B cell (primary cell): ENCODE results near the gene CYP4F22. TPM values are rescaled to one million over a fixed set of nuclear protein-coding genes. Genes with fewer than 3 reads are reported as not detected.
"Not testable (repeated sequence)": the region's sequence is repeated elsewhere in the genome, so short reads cannot be mapped to it uniquely, and the experiment has no call there.

ENCODE experiments used
- ATAC-seq: fragments of 200-7000 bp; cut with Tn5 transposase; one replicate; pipeline ENCODE4 v1.10.0; 2021; ENCODE audit warnings: low read depth, mild to moderate bottlenecking, moderate number of reproducible peaks, moderate library complexity
- CTCF ChIA-PET: fragments of 350-600 bp; sonication (Branson Sonifier 250); formaldehyde crosslinking; loops from one replicate; lab custom pipeline; 2021; ENCODE audit warnings: antibody characterized with exemption, inconsistent platforms; lab: Charles Lee
- POLR2A ChIA-PET: fragments of 350-600 bp; sonication (Branson Sonifier 250); formaldehyde crosslinking; loops from one replicate; lab custom pipeline; 2021; ENCODE audit warnings: antibody characterized with exemption; lab: Charles Lee
- DNase-seq: peaks from one replicate; pipeline ENCODE4 v3.0.0; 2013
- H2AFZ ChIP-seq: 2 replicates; pipeline ENCODE4 v1.6.1; 2012; ENCODE audit warnings: mild to moderate bottlenecking, low read depth, low read length; ENCODE audit not compliant: insufficient read depth, poor library complexity, severe bottlenecking
- H3K27ac ChIP-seq, 2 donors: 1 replicate in 1 of 2; 2 replicates in 1 of 2; pipeline ENCODE4 v1.5.1; 2012 to 2013; ENCODE audit warnings: low read length in 2 of 2, mild to moderate bottlenecking in 2 of 2, moderate library complexity in 1 of 2
- H3K27me3 ChIP-seq, 4 experiments: fragments of 200-600 bp in 1 of 4; sonication (generic) in 1 of 4; replicated peaks in 1 of 4; 1 replicate in 2 of 4; 2 replicates in 2 of 4; pipeline versions ENCODE4 v1.6.1 to v1.7.0; 2013 to 2016; ENCODE audit warnings: low read length in 3 of 4, mild to moderate bottlenecking in 2 of 4, mixed read lengths in 1 of 4, moderate library complexity in 1 of 4; ENCODE audit not compliant: insufficient read depth in 4 of 4, control insufficient read depth in 3 of 4; ENCODE audit errors: control extremely low read depth in 1 of 4
- H3K36me3 ChIP-seq, 2 experiments: replicated peaks in 1 of 2; 1 replicate in 1 of 2; 2 replicates in 1 of 2; pipeline versions ENCODE4 v1.6.1 to v1.7.1; 2013; ENCODE audit warnings: low read length in 1 of 2; ENCODE audit not compliant: insufficient read depth in 2 of 2, control insufficient read depth in 1 of 2; ENCODE audit errors: control extremely low read depth in 1 of 2, extremely low read depth in 1 of 2
- H3K4me1 ChIP-seq, 2 donors: fragments of 200-600 bp in 1 of 2; sonication (generic) in 1 of 2; 1 replicate in 1 of 2; 2 replicates in 1 of 2; pipeline versions ENCODE4 v1.5.1 to v1.6.1; 2013 to 2017; ENCODE audit warnings: low read length in 2 of 2; ENCODE audit not compliant: control insufficient read depth in 2 of 2, insufficient read depth in 2 of 2
- H3K4me2 ChIP-seq: replicated peaks from 2 replicates; pipeline ENCODE3; 2012; ENCODE audit warnings: mild to moderate bottlenecking, low read depth, low read length; ENCODE audit not compliant: poor library complexity, severe bottlenecking
- H3K4me3 ChIP-seq, 5 experiments: fragments of 200-600 bp in 1 of 5; sonication (generic) in 1 of 5; 1 replicate in 3 of 5; 2 replicates in 2 of 5; pipeline versions ENCODE4 v1.5.1 to v1.7.0; 2011 to 2016; ENCODE audit warnings: low read length in 4 of 5, mild to moderate bottlenecking in 4 of 5, low read depth in 2 of 5, control low read depth in 1 of 5, moderate library complexity in 1 of 5; ENCODE audit not compliant: insufficient read depth in 1 of 5; ENCODE audit errors: control extremely low read depth in 1 of 5, extremely low read depth in 1 of 5
- H3K79me2 ChIP-seq: fragments of 200-600 bp; sonication (generic); one replicate; pipeline ENCODE4 v1.6.0; 2016; ENCODE audit warnings: low read length; ENCODE audit not compliant: control insufficient read depth, insufficient read depth
- H3K9ac ChIP-seq: fragments of 200-600 bp; sonication (generic); 2 replicates; pipeline ENCODE4 v1.6.1; 2017; ENCODE audit warnings: mild to moderate bottlenecking, low read length, moderate library complexity
- H3K9me3 ChIP-seq, 3 donors: one replicate each; pipeline versions ENCODE4 v1.6.1 to v1.7.1; 2013; ENCODE audit warnings: low read length in 2 of 3; ENCODE audit not compliant: control insufficient read depth in 2 of 3, insufficient read depth in 1 of 3; ENCODE audit errors: control extremely low read depth in 1 of 3
- H4K20me1 ChIP-seq: 2 replicates; pipeline ENCODE4 v1.6.0; 2012; ENCODE audit warnings: mild to moderate bottlenecking, low read length; ENCODE audit not compliant: insufficient read depth, control insufficient read depth, poor library complexity, severe bottlenecking
- H3K27ac Mint-ChIP-seq: one replicate; pipeline ENCODE4 v1.8.0; 2021; ENCODE audit warnings: mixed read lengths
- H3K27me3 Mint-ChIP-seq: one replicate; pipeline ENCODE4 v1.8.0; 2021; ENCODE audit warnings: mixed read lengths
- H3K4me1 Mint-ChIP-seq: one replicate; pipeline ENCODE4 v1.8.0; 2021; ENCODE audit warnings: mixed read lengths
- H3K4me3 Mint-ChIP-seq: one replicate; pipeline ENCODE4 v1.8.0; 2021; ENCODE audit warnings: mixed read lengths
- H3K9me3 Mint-ChIP-seq: one replicate; pipeline ENCODE4 v1.8.0; 2022; ENCODE audit warnings: mixed read lengths; ENCODE audit not compliant: insufficient read depth
- CTCF ChIP-seq: fragments of 200-600 bp; IDR thresholded peaks from one replicate; pipeline ENCODE4 v1.8.0; 2022; ENCODE audit warnings: antibody characterized with exemption, mild to moderate bottlenecking
- EZH2 ChIP-seq: IDR thresholded peaks from 2 replicates; pipeline ENCODE4 v1.6.1; 2012; ENCODE audit warnings: borderline replicate concordance, low read depth, mild to moderate bottlenecking, moderate library complexity, low read length; ENCODE audit not compliant: insufficient read depth, poor library complexity, severe bottlenecking
- WGBS: methylation state at CpG from one replicate; pipeline ENCODE4 v1.1.5; 2013; ENCODE audit warnings: missing lambda C conversion rate; ENCODE audit not compliant: insufficient coverage; 5-methylcytosine and 5-hydroxymethylcytosine counted together
- intact Hi-C: fragments of 100-400 bp; cut with micrococcal nuclease; formaldehyde crosslinking; loops from one replicate; pipeline ENCODE4 v1.10.0; 2022
- polyA plus RNA-seq: library from polyadenylated mRNA; depleted of rRNA; stranded (reverse); fragments of >200 nt; gene quantifications from 2 replicates; pipeline ENCODE4 v1.2.3, GENCODE V29; 2012
- total RNA-seq, 2 donors: library from RNA; stranded (reverse); fragments of 120-200 nt in 1 of 2; gene quantifications; 1 replicate in 1 of 2; 2 replicates in 1 of 2; pipeline versions ENCODE4 v1.2.3 to v1.2.4, GENCODE V29; 2013 to 2022

The CYP4F22 gene
- total and polyA plus RNA-seq, 2 donors (not counting 1 experiment from before 2014, with no cell fraction given) = 0.03 TPM; not detected in 1

DNA sequence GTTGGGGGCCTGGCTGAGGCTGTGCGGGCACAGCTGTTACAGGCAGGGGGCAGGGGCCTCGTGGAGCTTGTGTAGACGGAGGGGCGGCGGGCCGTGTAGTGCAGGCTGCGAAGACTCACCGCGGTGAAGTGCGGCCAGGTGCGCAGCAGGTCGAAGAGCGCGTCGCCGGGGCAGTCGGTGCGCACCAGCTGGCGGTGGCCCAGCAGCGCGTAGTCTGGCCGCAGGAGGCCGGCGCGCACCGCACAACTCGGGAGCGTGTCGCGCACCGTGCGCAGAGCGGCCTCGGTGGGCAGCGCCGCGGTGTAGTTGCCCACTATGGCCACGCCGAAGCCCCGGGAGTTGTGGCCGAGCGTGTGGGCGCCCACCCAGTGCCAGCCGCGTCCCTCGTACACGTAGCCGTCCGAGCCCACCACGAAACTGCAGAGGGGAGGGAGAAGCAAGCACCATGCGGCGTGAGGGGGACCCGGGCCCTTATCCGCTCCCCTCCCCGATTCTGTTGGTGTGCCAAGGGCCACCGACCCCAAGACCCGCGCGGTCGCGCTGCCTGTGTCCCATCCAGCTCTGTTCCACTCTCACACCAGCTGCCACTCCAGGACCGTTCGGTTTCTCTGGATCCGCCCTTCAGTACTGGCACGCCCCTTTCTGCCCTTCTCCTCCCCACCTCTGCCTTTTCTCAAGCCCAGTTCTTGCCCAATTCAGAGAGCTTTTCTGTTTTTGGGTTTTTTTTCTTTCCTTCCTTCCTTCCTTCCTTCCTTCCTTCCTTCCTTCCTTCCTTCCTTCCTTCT, 38.6 kb upstream of the CYP4F22 start:
- ChIA-PET CTCF (no interaction called here), POLR2A (no interaction called here)
- Histone ChIP-seq H4K20me1 (no peaks in the 10 kb centered on the region), H3K4me2 (peak overlapping the region; percentile 84), H3K79me2 (peaks cover 28% of the 10 kb centered on the region), H2AFZ (peak overlapping the region; percentile 38), H3K27ac (no peak overlapping the region), H3K4me1 (peaks cover 27 to 33% of the 10 kb centered on the region in 2 donors), H3K4me3 (peak overlapping the region in 4 of 5 experiments; percentile 28 to 50 (median 41)), H3K36me3 (no peaks in the 10 kb centered on the region), H3K27me3 (peaks cover 0 to 24% (median 8%) of the 10 kb centered on the region in 4 experiments), H3K9me3 (peaks cover 0 to 11% (median 0%) of the 10 kb centered on the region in 3 donors), H3K9ac (peak overlapping the region; percentile 49)
- H3K4me1 Mint-ChIP-seq = peaks cover 34% of the 10 kb centered on the region
- peaks cover 23% of the 10 kb centered on the region for H3K27me3 Mint-ChIP-seq
- 2% methylated on average over 64 of the region's 65 CpGs for WGBS
- H3K9me3 Mint-ChIP-seq = no peaks in the 10 kb centered on the region
- ATAC-seq (peak; percentile 61), DNase-seq (no peak)
- H3K4me3 Mint-ChIP-seq = peak overlapping the region; percentile 82
- H3K27ac Mint-ChIP-seq = peak overlapping the region; percentile 61
- intact Hi-C loops = no loop called here
- TF ChIP-seq CTCF = no peak

DNA sequence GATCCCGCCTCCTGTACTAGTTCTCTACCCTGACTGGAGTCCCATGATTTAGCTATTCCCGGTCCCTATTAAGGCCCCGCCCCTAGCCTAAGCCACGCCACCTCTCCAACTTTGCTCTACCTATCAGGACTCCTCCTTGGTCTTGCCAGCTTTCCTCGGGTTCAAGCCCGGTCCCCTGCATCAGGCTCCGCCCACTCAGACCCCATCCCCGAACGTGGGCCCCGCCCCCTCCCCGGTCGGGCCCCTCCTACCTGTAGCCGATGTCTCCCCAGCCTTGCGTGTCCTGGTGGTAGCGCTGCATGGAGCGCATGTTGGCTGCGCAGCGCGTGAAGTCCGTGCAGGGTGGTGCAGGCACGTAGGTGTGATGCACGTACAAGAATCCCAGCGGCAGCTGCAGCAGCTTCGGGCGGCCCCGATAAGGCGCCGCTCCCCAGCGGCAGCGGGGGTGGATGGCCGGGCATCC, 36.7 kb upstream of the CYP4F22 start:
- WGBS = 80% methylated on average over 24 of the region's 31 CpGs
- DNase-seq = no peak
- no peak overlapping the region for H3K27ac Mint-ChIP-seq
- CTCF ChIA-PET = no interaction called here
- Histone ChIP-seq H3K79me2 (peaks cover 15% of the 10 kb centered on the region), H3K4me1 (peaks cover 21 to 23% of the 10 kb centered on the region in 2 donors), H3K27me3 (peaks cover 0 to 24% (median 8%) of the 10 kb centered on the region in 4 experiments), H4K20me1 (no peaks in the 10 kb centered on the region), H3K4me3 (no peak overlapping the region), H3K36me3 (no peaks in the 10 kb centered on the region), H3K4me2 (no peak overlapping the region), H3K9me3 (peaks cover 0 to 21% (median 0%) of the 10 kb centered on the region in 3 donors), H3K9ac (no peak overlapping the region), H3K27ac (no peak overlapping the region), H2AFZ (no peak overlapping the region)
- TF ChIP-seq CTCF = no peak
- TF ChIP-seq EZH2 = no peak
- no peak for ATAC-seq
- peaks cover 23% of the 10 kb centered on the region for H3K27me3 Mint-ChIP-seq
- no peak overlapping the region for H3K4me3 Mint-ChIP-seq
- H3K9me3 Mint-ChIP-seq = no peaks in the 10 kb centered on the region
- H3K4me1 Mint-ChIP-seq = peaks cover 27% of the 10 kb centered on the region
- intact Hi-C loops = no loop called here
- POLR2A ChIA-PET = no interaction called here

- H3K9ac ChIP-seq, CTCF ChIA-PET, ATAC-seq, H3K4me3 Mint-ChIP-seq, H3K4me2 ChIP-seq, H4K20me1 ChIP-seq, H3K9me3 Mint-ChIP-seq, H2AFZ ChIP-seq, H3K4me3 ChIP-seq, intact Hi-C loops, POLR2A ChIA-PET, H3K79me2 ChIP-seq, H3K27ac Mint-ChIP-seq, H3K27ac ChIP-seq, DNase-seq, H3K36me3 ChIP-seq: not testable (repeated sequence)
- Histone ChIP-seq H3K9me3 (peaks cover 0 to 21% (median 0%) of the 10 kb centered on the region in 3 donors), H3K27me3 (peaks cover 0 to 24% (median 5%) of the 10 kb centered on the region in 4 experiments), H3K4me1 (peaks cover 12 to 13% of the 10 kb centered on the region in 2 donors)
- peaks cover 12% of the 10 kb centered on the region for H3K4me1 Mint-ChIP-seq
- peaks cover 19% of the 10 kb centered on the region for H3K27me3 Mint-ChIP-seq
- WGBS = 100% methylated on average over 1 of the region's 4 CpGs
Observed at GRCh38 chr19:15473821-15474220, 34.5 kb upstream of the CYP4F22 start.
